ENCODE results near the gene MAGED1.

- TF ChIP-seq CTCF (IDR thresholded peaks at IDR 0.05) = no peak
- TF ChIP-seq POLR2A (IDR thresholded peaks at IDR 0.05) = no peak
These were observed 24.2 kb downstream of the MAGED1 start for GRCh38 chrX:51917604-51918003.
